H1 (cell line): ENCODE data around the gene PDE6B. TPM values are rescaled to one million over a fixed set of nuclear protein-coding genes. Genes with fewer than 3 reads are reported as not detected.

ENCODE experiments used
- CTCF ChIA-PET: fragments of 300-600 bp; sonication (Branson Sonifier 250); formaldehyde crosslinking; loops from one replicate; lab custom pipeline; 2021; ENCODE audit not compliant: partially characterized antibody; lab: Charles Lee
- POLR2A ChIA-PET: fragments of 300-600 bp; sonication (Branson Sonifier 250); formaldehyde crosslinking; loops from one replicate; lab custom pipeline; 2021; ENCODE audit warnings: inconsistent platforms; ENCODE audit not compliant: partially characterized antibody; lab: Charles Lee
- DNase-seq, 2 experiments: peaks; one replicate each; pipeline versions ENCODE4 v3.0.0 to v3.0.0-alpha.2; 2010 to 2022; ENCODE audit warnings: low spot score in 2 of 2, low read depth in 1 of 2, mixed read lengths in 1 of 2
- FAIRE-seq: peaks from 2 replicates; lab custom pipeline; 2011; peaks lifted over from hg19 to GRCh38; lab: Jason Lieb, UNC
- H2AFZ ChIP-seq: 2 replicates; pipeline ENCODE4 v1.8.1; 2012; ENCODE audit warnings: low read length, inconsistent platforms
- H2AK5ac ChIP-seq: 2 replicates; pipeline ENCODE4 v1.6.1; 2013; ENCODE audit warnings: low read depth, low read length
- H2BK120ac ChIP-seq: replicated peaks from 2 replicates; pipeline ENCODE3; 2013; ENCODE audit warnings: low read depth, low read length, inconsistent platforms
- H2BK12ac ChIP-seq: 2 replicates; pipeline ENCODE4 v1.6.1; 2013; ENCODE audit warnings: low read depth, low read length
- H2BK15ac ChIP-seq: 2 replicates; pipeline ENCODE4 v1.6.1; 2013; ENCODE audit warnings: low read length
- H2BK20ac ChIP-seq: 2 replicates; pipeline ENCODE4 v1.6.1; 2013; ENCODE audit warnings: low read length
- H2BK5ac ChIP-seq: 2 replicates; pipeline ENCODE4 v1.6.1; 2013; ENCODE audit warnings: low read depth, low read length
- H3K14ac ChIP-seq: 2 replicates; pipeline ENCODE4 v1.6.1; 2013; ENCODE audit warnings: inconsistent platforms; ENCODE audit not compliant: insufficient read length
- H3K18ac ChIP-seq: 2 replicates; pipeline ENCODE4 v1.6.1; 2013; ENCODE audit warnings: low read length; ENCODE audit errors: extremely low read depth
- H3K23ac ChIP-seq: 2 replicates; pipeline ENCODE4 v1.6.1; 2013; ENCODE audit warnings: inconsistent platforms; ENCODE audit not compliant: insufficient read length
- H3K23me2 ChIP-seq: 2 replicates; pipeline ENCODE4 v1.6.1; 2013; ENCODE audit warnings: low read depth, low read length
- H3K27ac ChIP-seq: 2 replicates; pipeline ENCODE4 v1.6.1; 2011; ENCODE audit warnings: low read depth, low read length, inconsistent platforms
- H3K27me3 ChIP-seq, 4 experiments: replicated peaks in 1 of 4; 1 replicate in 1 of 4; 2 replicates in 3 of 4; pipeline versions ENCODE4 v1.6.1 to v1.8.1; 2011 to 2013; ENCODE audit warnings: low read length in 3 of 4, mild to moderate bottlenecking in 3 of 4, inconsistent platforms in 2 of 4, mixed read lengths in 2 of 4, moderate library complexity in 1 of 4; ENCODE audit not compliant: control insufficient read depth in 3 of 4, insufficient read depth in 3 of 4; ENCODE audit errors: extremely low read depth in 1 of 4
- H3K36me3 ChIP-seq, 4 experiments: 2 replicates each; pipeline versions ENCODE4 v1.6.1 to v1.8.1; 2011 to 2013; ENCODE audit warnings: mild to moderate bottlenecking in 4 of 4, low read length in 3 of 4, moderate library complexity in 2 of 4, control low read depth in 1 of 4, inconsistent platforms in 1 of 4; ENCODE audit not compliant: insufficient read depth in 4 of 4, control insufficient read depth in 2 of 4
- H3K4ac ChIP-seq: replicated peaks from 2 replicates; pipeline ENCODE3; 2013; ENCODE audit warnings: low read length, low read depth, mixed read lengths, inconsistent platforms; ENCODE audit not compliant: insufficient read length
- H3K4me1 ChIP-seq, 4 experiments: replicated peaks in 1 of 4; 1 replicate in 1 of 4; 2 replicates in 3 of 4; pipeline versions ENCODE4 v1.6.1 to v1.8.1; 2011 to 2013; ENCODE audit warnings: low read length in 3 of 4, inconsistent platforms in 2 of 4, mixed read lengths in 1 of 4; ENCODE audit not compliant: insufficient read depth in 4 of 4, control insufficient read depth in 3 of 4
- H3K4me2 ChIP-seq, 2 experiments: 2 replicates each; pipeline versions ENCODE4 v1.6.1 to v1.8.1; 2011 to 2013; ENCODE audit warnings: low read depth in 2 of 2, low read length in 2 of 2, control low read depth in 1 of 2, inconsistent platforms in 1 of 2, mild to moderate bottlenecking in 1 of 2; ENCODE audit not compliant: insufficient read depth in 1 of 2
- H3K4me3 ChIP-seq, 4 experiments: fragments of 200-600, 300-600 bp in 1 of 4; sonication (generic), shearing (Covaris generic), sonication (Bioruptor Twin) in 1 of 4; 2 replicates each; pipeline versions ENCODE4 v1.5.1 to v1.8.1; 2011 to 2016; ENCODE audit warnings: low read length in 4 of 4, low read depth in 3 of 4, control low read depth in 2 of 4, inconsistent platforms in 2 of 4, mild to moderate bottlenecking in 2 of 4, mixed read lengths in 1 of 4, moderate library complexity in 1 of 4; ENCODE audit not compliant: insufficient read depth in 2 of 4; ENCODE audit errors: extremely low read depth in 1 of 4
- H3K56ac ChIP-seq: replicated peaks from 2 replicates; pipeline ENCODE3; 2013; ENCODE audit warnings: low read depth, mild to moderate bottlenecking, mixed read lengths, low read length, inconsistent platforms; ENCODE audit not compliant: insufficient read length
- H3K79me1 ChIP-seq: 2 replicates; pipeline ENCODE4 v1.6.1; 2013; ENCODE audit warnings: low read depth, low read length, control low read depth
- H3K79me2 ChIP-seq, 2 experiments: 2 replicates each; pipeline versions ENCODE4 v1.6.1 to v1.8.1; 2012 to 2013; ENCODE audit warnings: low read length in 2 of 2, mild to moderate bottlenecking in 2 of 2, inconsistent platforms in 1 of 2; ENCODE audit not compliant: insufficient read depth in 2 of 2, control insufficient read depth in 1 of 2
- H3K9ac ChIP-seq, 4 experiments: replicated peaks in 1 of 4; 1 replicate in 1 of 4; 2 replicates in 3 of 4; pipeline versions ENCODE4 v1.6.1 to v1.8.1; 2011 to 2013; ENCODE audit warnings: low read depth in 3 of 4, low read length in 3 of 4, control low read depth in 2 of 4, mild to moderate bottlenecking in 2 of 4, moderate library complexity in 2 of 4, inconsistent platforms in 1 of 4; ENCODE audit errors: extremely low read depth in 1 of 4
- H3K9me3 ChIP-seq, 2 experiments: 2 replicates each; pipeline versions ENCODE4 v1.6.1 to v1.8.1; 2012 to 2013; ENCODE audit warnings: mild to moderate bottlenecking in 2 of 2, moderate library complexity in 2 of 2, control low read depth in 1 of 2, inconsistent platforms in 1 of 2, low read depth in 1 of 2, low read length in 1 of 2, mixed read lengths in 1 of 2; ENCODE audit not compliant: insufficient read depth in 2 of 2
- H4K20me1 ChIP-seq, 2 experiments: replicated peaks in 1 of 2; 2 replicates each; pipeline versions ENCODE3 to v1.8.1; 2011 to 2013; ENCODE audit warnings: inconsistent platforms in 2 of 2, low read length in 2 of 2, mild to moderate bottlenecking in 1 of 2; ENCODE audit not compliant: insufficient read depth in 2 of 2, control insufficient read depth in 1 of 2
- H4K5ac ChIP-seq: 2 replicates; pipeline ENCODE4 v1.6.1; 2013; ENCODE audit warnings: low read length, low read depth, mixed read lengths, inconsistent platforms; ENCODE audit not compliant: insufficient read length
- H4K8ac ChIP-seq: 2 replicates; pipeline ENCODE4 v1.8.0; 2013; ENCODE audit warnings: mild to moderate bottlenecking, moderate library complexity, low read length, inconsistent platforms; ENCODE audit not compliant: insufficient read depth; ENCODE audit errors: extremely low read depth
- H4K91ac ChIP-seq: replicated peaks from 2 replicates; pipeline ENCODE3; 2013; ENCODE audit warnings: low read length, mixed read lengths, inconsistent platforms; ENCODE audit not compliant: insufficient read length
- ATF3 ChIP-seq: IDR thresholded peaks from 2 replicates; pipeline ENCODE4 v1.6.1; 2011; ENCODE audit warnings: low read depth, mild to moderate bottlenecking, low read length; ENCODE audit not compliant: insufficient read depth
- CEBPB ChIP-seq: IDR thresholded peaks from 2 replicates; pipeline ENCODE4 v1.6.1; 2012; ENCODE audit warnings: low read depth, low read length
- CHD1 ChIP-seq: IDR thresholded peaks from 2 replicates; pipeline ENCODE4 v1.6.1; 2012; ENCODE audit warnings: low read depth, low read length, improper control_type of control experiment
- EGR1 ChIP-seq: IDR thresholded peaks from 2 replicates; pipeline ENCODE4 v1.6.1; 2011; ENCODE audit warnings: low read depth, low read length, borderline replicate concordance
- GABPA ChIP-seq: IDR thresholded peaks from 2 replicates; pipeline ENCODE4 v1.6.1; 2011; ENCODE audit warnings: mild to moderate bottlenecking, low read length, moderate library complexity, borderline replicate concordance; ENCODE audit not compliant: insufficient read depth
- HDAC6 ChIP-seq: IDR thresholded peaks from one replicate; pipeline ENCODE4 v1.7.1; 2012; ENCODE audit warnings: low read depth, mild to moderate bottlenecking, inconsistent platforms, low read length, moderate library complexity
- KDM1A ChIP-seq: fragments of 200-600, 300-600 bp; sonication (generic); IDR thresholded peaks from 2 replicates; pipeline ENCODE4 v1.7.1; 2016; ENCODE audit warnings: mild to moderate bottlenecking, low read length, borderline replicate concordance
- MAX ChIP-seq: IDR thresholded peaks from 2 replicates; pipeline ENCODE4 v1.6.1; 2012; ENCODE audit warnings: inconsistent platforms
- PHF8 ChIP-seq: fragments of 200-600 bp; sonication (generic); conservative IDR thresholded peaks from 2 replicates; pipeline ENCODE4 v1.7.1; 2012; ENCODE audit warnings: low read depth, mild to moderate bottlenecking, inconsistent platforms, low read length, moderate library complexity
- RNF2 ChIP-seq: fragments of 200-900, 300-1000 bp; sonication (generic); IDR thresholded peaks from 2 replicates; pipeline ENCODE4 v1.7.1; 2016; ENCODE audit warnings: borderline replicate concordance, low read depth, mild to moderate bottlenecking, antibody characterized with exemption, low read length; ENCODE audit not compliant: poor library complexity, severe bottlenecking; ENCODE audit errors: missing control alignments
- SP1 ChIP-seq: IDR thresholded peaks from 2 replicates; pipeline ENCODE4 v1.6.1; 2011; ENCODE audit warnings: low read depth, low read length
- SP2 ChIP-seq: IDR thresholded peaks from 2 replicates; pipeline ENCODE4 v1.6.1; 2012; ENCODE audit warnings: mild to moderate bottlenecking, low read length, inconsistent platforms
- TAF1 ChIP-seq: IDR thresholded peaks from 2 replicates; pipeline ENCODE4 v1.6.1; 2011; ENCODE audit warnings: mild to moderate bottlenecking, low read depth, low read length
- TAF7 ChIP-seq: optimal IDR thresholded peaks from 2 replicates; pipeline ENCODE3; 2011; ENCODE audit warnings: low read depth, mild to moderate bottlenecking, inconsistent platforms, low read length, moderate library complexity, borderline replicate concordance
- WGBS, 2 experiments: shearing (Covaris generic) in 1 of 2; methylation state at CpG; one replicate each; pipeline versions ENCODE4 v1.1.6 to v1.1.7; 2013 to 2015; ENCODE audit warnings: low lambda C conversion rate in 2 of 2, mixed read lengths in 2 of 2, inconsistent platforms in 1 of 2, low coverage in 1 of 2, missing lambda C conversion rate in 1 of 2; ENCODE audit not compliant: insufficient replicate concordance in 2 of 2, insufficient coverage in 1 of 2, insufficient read length in 1 of 2; ENCODE audit errors: extremely low coverage in 1 of 2, missing lambda C conversion rate in 1 of 2; 5-methylcytosine and 5-hydroxymethylcytosine counted together
- polyA plus RNA-seq, 7 experiments: library from polyadenylated mRNA; depleted of rRNA in 3 of 7; stranded (reverse) in 5 of 7; unstranded in 2 of 7; fragments of >200 nt in 5 of 7; fragments of 200-250 nt in 2 of 7; gene quantifications; 1 replicate in 5 of 7; 2 replicates in 1 of 7; 4 replicates in 1 of 7; pipeline versions ENCODE4 v1.2.1 to v1.2.3, GENCODE V29; 2011 to 2013; ENCODE audit warnings: missing spikeins in 2 of 7, mixed read lengths in 2 of 7
- total RNA-seq: library from RNA; stranded (reverse); fragmentation: NEBNext Ultra II Directional; extraction: Animal tissue kit (Norgen Biotek cat#: 25700); gene quantifications from 2 replicates; pipeline ENCODE4 v1.2.1, GENCODE V29; 2021

The PDE6B gene
- total and polyA plus RNA-seq, 2 of the 8 experiments (the other 6 are each of a cell fraction or from before 2014, with no cell fraction given), result 4.1 to 8.4 TPM

GRCh38 chr4:649293-649625 lies 23.9 kb downstream of the PDE6B start:
- H3K23me2 ChIP-seq, result no peaks in the 10 kb centered on the region
- H3K27me3 ChIP-seq, result peaks cover 0 to 9% (median 0%) of the 10 kb centered on the region in 4 experiments; a peak in 2 of 7 replicates
- H3K56ac ChIP-seq, result no peak overlapping the region
- no peak overlapping the region for H3K9ac ChIP-seq
- no peak overlapping the region for H3K4me3 ChIP-seq
- H3K4me1 ChIP-seq, result peaks cover 0 to 5% (median 0%) of the 10 kb centered on the region in 4 experiments; a peak in 1 of 7 replicates
- 85% methylated on average over 7 of the region's 7 CpGs; no CpG with 5 or more reads in 1 of the 2 experiments for WGBS, 2 experiments
- CTCF ChIA-PET, result interaction anchor here (0.6 to 1.1 kb wide), 4 partner anchors 8 to 564 kb away, joined by 3 to 4 read pairs (median 3); no protein-coding TSS in a partner anchor
- H3K4me2 ChIP-seq, result no peak overlapping the region
- no peak overlapping the region for H2BK15ac ChIP-seq
- no peaks in the 10 kb centered on the region for H4K20me1 ChIP-seq
- no peak overlapping the region for H4K5ac ChIP-seq
- no peaks in the 10 kb centered on the region for H3K79me1 ChIP-seq
- H4K8ac ChIP-seq, result no peak overlapping the region
- no peak overlapping the region for H2AFZ ChIP-seq
- FAIRE-seq (no peak), DNase-seq (no peak)
- H2AK5ac ChIP-seq, result no peak overlapping the region
- H2BK20ac ChIP-seq, result no peak overlapping the region
- no peak overlapping the region for H3K14ac ChIP-seq
- H3K18ac ChIP-seq, result no peak overlapping the region
- no peak overlapping the region for H2BK120ac ChIP-seq
- H3K79me2 ChIP-seq, result no peaks in the 10 kb centered on the region
- H3K27ac ChIP-seq, result no peak overlapping the region
- POLR2A ChIA-PET, result interaction anchor here (0.7 to 1.6 kb wide), 6 partner anchors 9 to 176 kb away, joined by 3 to 4 read pairs (median 4); partner anchors contain the start of genes ATP5ME and MYL5
- H3K4ac ChIP-seq, result no peak overlapping the region
- H3K9me3 ChIP-seq, result no peaks in the 10 kb centered on the region
- no peaks in the 10 kb centered on the region for H3K36me3 ChIP-seq
- no peak overlapping the region for H2BK5ac ChIP-seq
- H4K91ac ChIP-seq, result no peak overlapping the region
- no peak overlapping the region for H3K23ac ChIP-seq
- H2BK12ac ChIP-seq, result no peak overlapping the region
- no peak for TF ChIP-seq KDM1A
- TF ChIP-seq MAX, result no peak
- TF ChIP-seq CEBPB, result no peak
- TF ChIP-seq TAF7, result no peak
- no peak for TF ChIP-seq SP1
- no peak for TF ChIP-seq ATF3
- TF ChIP-seq EGR1, result no peak
- TF ChIP-seq HDAC6, result no peak
- TF ChIP-seq PHF8, result no peak
- TF ChIP-seq RNF2, result no peak
- TF ChIP-seq TAF1, result no peak
- TF ChIP-seq SP2, result no peak
- no peak for TF ChIP-seq CHD1
- no peak for TF ChIP-seq GABPA
